Liver (tissue), 3 donors: ENCODE results near the gene CNTN3.

Experiments used
- CTCF ChIP-seq: fragments of 150-350 bp; IDR thresholded peaks from 2 replicates; pipeline ENCODE4 v1.5.1; 2017; ENCODE audit warnings: improper control_type of control experiment, low read depth, low read length; ENCODE audit not compliant: missing input control
- EGR1 ChIP-seq, 2 donors: IDR thresholded peaks; 2 replicates each; pipeline ENCODE4 v1.6.1; 2016 to 2018; ENCODE audit warnings: antibody characterized with exemption in 2 of 2, low read depth in 2 of 2
- GABPA ChIP-seq, 2 donors: IDR thresholded peaks in 1 of 2; conservative IDR thresholded peaks in 1 of 2; 2 replicates each; pipeline ENCODE4 v1.6.1; 2016; ENCODE audit warnings: antibody characterized with exemption in 2 of 2, mild to moderate bottlenecking in 1 of 2, moderate library complexity in 1 of 2
- RAD21 ChIP-seq, 2 donors: IDR thresholded peaks; 2 replicates each; pipeline ENCODE4 v1.6.1; 2016; ENCODE audit warnings: antibody characterized with exemption in 2 of 2, mild to moderate bottlenecking in 2 of 2
- YY1 ChIP-seq: IDR thresholded peaks from 2 replicates; pipeline ENCODE4 v1.6.1; 2016; ENCODE audit warnings: antibody characterized with exemption, mild to moderate bottlenecking
- ZBTB33 ChIP-seq: IDR thresholded peaks from 2 replicates; pipeline ENCODE4 v1.6.1; 2016; ENCODE audit warnings: antibody characterized with exemption
- donor health status: healthy.
- donor health status: healthy.

GRCh38 chr3:74640211-74640610 is 25.8 kb upstream of the CNTN3 start:
- TF ChIP-seq RAD21 (IDR thresholded peaks at IDR 0.05) = no peak
- TF ChIP-seq EGR1 (IDR thresholded peaks at IDR 0.05; ENCODE audit: low read depth in 2 of 2) = no peak
- no peak for TF ChIP-seq CTCF
- no peak for TF ChIP-seq ZBTB33
- no peak for TF ChIP-seq YY1
- no peak for TF ChIP-seq GABPA (IDR thresholded peaks at IDR 0.05 in 1 of 2, conservative IDR thresholded peaks at IDR 0.05 in 1 of 2)
